SW480 (cell line): ENCODE data around the gene TRAF6.
"Not testable (repeated sequence)": the region's sequence is repeated elsewhere in the genome, so short reads cannot be mapped to it uniquely, and the experiment has no call there.

Experiments
- DNase-seq: peaks from one replicate; pipeline ENCODE4 v3.0.0-alpha.2; 2016; ENCODE audit warnings: low spot score

TRAF6 gene, protein sequence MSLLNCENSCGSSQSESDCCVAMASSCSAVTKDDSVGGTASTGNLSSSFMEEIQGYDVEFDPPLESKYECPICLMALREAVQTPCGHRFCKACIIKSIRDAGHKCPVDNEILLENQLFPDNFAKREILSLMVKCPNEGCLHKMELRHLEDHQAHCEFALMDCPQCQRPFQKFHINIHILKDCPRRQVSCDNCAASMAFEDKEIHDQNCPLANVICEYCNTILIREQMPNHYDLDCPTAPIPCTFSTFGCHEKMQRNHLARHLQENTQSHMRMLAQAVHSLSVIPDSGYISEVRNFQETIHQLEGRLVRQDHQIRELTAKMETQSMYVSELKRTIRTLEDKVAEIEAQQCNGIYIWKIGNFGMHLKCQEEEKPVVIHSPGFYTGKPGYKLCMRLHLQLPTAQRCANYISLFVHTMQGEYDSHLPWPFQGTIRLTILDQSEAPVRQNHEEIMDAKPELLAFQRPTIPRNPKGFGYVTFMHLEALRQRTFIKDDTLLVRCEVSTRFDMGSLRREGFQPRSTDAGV

DNA sequence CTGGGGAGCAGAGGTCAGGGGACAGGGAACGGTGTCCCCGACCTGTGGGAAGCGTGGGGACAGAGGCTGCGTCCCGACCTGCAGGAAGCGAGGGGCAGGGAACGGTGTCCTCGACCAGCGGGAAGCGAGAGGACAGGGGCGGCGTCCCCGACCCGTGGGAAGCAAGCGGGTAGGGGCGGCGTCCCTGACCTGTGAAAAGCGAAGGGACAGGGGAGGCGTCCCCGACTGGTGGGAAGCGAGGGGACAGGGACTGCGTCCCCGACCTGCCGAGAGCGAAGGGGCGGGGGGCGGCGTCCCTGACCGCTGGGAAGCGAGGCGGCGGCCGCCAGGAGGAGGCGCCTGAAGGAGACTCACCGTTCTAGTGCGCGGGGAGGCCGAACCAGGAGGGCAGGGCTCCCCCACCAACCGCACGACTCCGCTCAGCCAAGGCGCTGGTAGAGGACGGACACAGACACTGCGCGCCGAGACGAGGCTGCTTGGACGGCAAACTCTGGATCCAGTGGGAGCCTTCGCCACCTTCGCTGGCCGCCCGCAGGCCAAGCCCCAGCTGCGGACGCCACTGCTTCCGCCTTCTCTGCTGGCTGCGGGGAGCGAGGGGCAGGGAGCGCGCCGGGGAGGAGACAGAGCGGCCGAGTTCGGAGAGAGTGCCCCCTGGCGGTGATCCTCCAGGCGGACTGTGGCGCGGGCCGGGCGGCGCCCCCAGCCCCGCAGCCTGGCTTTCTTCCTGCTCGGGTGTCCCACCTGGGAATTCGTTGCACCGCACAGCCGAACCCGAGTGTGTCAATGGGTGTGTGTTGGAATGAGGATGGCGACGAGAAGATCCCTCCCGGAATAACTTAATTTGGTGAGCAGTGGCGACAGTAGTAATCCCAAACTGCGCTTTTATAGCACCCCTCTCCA, at the start of gene TRAF6:
TSS of gene TRAF6 (minus strand) at position 579 of the 900 bp plus-strand sequence. CDS start 8,757 bp downstream, outside the sequence.
- DNase-seq = peak; percentile 85

DNA sequence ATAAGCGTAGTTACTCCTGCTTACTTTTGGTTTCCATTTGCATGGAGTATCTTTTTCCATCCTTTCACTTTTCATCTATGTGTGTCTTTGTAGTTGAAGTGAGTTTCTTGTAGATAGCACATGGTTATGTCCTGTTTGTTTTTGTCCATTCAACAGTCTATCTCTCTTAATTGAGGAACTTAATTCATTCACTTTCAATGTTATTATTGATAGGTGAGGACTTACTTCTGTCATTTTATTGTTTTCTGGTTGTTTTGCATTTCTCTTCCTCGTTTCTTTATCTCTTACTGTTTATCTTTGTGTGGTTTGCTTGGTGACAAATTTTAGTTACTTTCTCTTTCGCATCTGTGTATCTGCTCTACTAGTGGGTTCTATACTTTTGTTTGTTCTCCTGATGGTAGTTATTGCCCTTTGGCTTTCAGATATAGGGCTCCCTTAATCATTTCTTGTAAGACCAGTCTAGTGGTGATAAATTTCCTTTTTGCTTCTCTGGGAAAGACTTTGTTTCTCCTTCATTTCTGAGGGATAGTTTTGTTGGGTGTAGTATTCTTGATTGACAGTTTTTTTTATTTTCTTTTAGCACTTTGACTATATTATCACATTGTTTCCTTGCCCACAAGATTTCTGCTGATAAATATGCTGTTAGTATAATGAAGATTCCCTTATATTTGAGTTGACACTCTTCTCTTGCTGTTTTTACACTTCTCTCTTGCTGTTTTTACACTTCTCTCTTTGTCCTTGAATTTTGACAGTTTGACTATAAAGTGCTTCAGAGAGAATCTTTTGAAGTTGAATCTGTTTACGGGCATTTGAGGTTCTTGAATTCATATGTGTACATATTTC, 48.7 kb upstream of the TRAF6 start:
- DNase-seq = no peak

DNA sequence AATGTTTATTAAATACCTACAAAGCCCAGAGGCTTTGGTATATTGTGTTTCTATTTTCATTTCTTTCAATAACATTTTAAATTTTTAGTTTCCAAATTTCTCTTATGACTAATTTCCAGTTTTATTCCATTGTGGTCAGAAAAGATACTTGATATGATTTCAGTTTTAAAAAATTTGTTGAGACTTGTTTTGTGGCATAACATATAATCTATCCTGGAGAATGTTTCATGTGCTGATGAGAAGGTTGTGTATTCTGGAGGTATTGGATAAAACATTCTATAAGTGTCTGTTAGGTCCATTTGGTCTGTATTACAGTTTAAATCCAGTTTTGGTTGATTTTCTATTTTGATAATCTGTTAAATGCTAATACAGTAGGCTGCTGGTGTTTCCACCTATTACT, 47.9 kb upstream of the TRAF6 start:
- DNase-seq = no peak

DNA sequence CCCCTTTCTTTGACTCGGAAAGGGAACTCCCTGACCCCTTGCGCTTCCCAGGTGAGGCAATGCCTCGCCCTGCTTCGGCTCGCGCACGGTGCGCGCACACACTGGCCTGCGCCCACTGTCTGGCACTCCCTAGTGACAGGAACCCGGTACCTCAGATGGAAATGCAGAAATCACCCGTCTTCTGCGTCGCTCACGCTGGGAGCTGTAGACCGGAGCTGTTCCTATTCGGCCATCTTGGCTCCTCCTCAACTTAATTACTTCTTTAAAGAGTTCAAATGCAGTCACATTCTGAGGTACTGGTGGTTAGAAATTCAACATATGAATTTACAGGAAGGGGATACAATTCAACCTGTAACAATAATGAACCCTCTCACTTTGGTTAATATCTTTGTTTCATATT, 47.3 kb upstream of the TRAF6 start:
- DNase-seq = not testable (repeated sequence)

DNA sequence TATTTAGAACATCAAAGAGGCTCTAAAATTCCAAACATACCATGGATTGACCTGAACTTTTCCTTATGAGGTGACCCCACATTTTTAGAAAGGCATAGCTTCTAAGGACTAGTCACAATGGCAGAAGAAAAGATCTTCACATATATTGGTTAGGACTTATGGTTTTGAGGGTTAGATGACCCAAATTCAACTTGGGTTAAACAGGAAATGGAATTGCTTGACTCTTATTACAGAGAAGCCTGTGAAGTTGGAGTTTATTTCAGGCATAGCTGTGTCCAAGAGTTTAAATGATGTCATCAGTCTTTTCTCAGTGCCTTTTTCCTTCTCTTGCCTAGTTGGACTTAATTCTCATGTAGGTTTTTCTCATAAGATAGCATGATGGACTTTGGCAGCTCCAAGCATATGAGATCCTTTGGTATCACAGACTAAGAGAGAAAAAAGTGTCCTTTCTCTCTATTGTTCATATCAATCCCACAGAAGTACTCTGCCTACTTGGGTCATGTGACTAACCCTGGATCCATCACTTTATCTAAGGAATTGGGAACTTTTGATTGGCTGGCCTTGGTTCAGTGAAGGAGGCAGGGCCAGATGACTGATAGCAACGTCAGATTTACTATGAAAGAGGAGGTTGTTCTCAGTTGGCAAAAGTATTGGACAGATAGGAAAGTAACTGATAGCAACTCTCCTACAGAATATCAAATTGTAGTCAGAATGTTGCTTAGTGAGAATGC, 40.5 kb upstream of the TRAF6 start:
- DNase-seq = peak; percentile 14

DNA sequence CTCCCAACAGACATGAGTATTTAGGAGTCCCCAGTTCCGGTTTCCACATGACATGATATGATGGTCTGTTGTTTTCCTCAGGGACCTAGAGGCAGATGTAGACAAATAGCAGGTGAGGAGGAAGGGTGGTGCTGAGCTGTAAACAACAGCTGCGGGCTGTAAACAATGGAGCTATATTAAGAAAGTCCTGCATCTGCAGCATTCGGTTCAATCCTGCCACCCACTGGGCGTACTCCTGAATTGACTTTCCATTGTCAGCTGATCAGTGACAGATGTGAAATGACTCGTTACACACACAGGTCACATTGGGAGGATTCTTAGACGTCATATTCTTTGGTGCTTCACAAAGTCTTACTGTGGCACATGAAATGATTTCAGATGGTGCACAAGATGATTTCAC, 30.9 kb upstream of the TRAF6 start:
- DNase-seq = peak; percentile 74

DNA sequence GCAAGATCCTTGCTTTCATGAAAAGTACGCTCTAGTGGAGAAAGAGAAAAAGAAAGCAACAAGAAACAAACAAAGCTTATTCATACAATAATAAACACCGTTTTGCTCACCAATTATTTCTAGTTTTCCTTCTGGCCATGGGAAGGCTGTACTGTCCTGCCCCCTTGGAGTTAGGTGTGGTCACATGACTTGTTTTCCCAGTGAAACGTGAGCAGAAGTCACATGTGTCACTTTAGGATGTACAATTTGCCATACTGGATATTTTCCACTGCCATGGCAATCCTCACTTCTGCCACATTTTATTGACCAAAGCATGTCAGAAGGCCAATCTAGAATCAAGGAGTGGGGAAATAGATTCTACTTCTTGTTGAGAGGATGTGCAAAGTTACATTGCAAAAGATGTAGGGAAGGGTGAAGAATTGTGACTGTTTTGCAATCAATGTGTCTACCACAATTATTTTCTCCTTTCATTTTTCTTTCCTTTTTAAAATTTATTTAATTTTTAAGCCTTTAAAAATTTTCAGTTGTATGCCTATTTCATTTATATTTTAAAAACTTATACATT, 24.3 kb upstream of the TRAF6 start:
- no peak for DNase-seq

DNA sequence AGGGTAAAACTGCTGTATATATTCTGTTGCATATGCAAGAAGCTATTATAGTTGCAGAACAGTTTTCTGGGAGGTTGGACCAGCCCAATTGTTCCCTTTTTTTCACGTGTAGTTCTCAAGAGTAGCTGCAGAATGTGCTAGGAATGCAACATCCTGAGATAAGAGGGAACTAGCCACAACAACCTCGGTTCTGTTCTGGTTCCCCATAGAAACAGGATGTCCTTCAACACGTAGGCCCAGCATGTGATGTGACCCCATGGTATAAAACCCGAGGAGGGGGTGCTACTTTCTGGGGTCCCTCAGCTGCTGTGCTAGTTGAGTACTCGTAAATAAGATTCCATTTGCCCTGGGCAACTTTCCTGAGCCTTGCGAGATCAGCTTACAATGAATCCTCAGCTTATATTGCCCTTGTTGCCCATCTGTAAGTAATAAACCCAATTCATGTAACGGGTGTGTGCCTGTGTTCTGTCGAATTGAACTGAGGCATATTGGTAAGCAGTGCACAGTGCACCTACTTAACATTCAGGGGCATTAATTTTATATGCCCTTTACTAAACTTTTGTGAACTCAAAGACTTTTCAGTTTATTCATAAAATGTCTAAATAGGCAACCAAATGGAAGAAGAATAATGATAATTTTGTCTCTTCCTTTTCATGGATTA, 23.0 kb upstream of the TRAF6 start:
- no peak for DNase-seq

DNA sequence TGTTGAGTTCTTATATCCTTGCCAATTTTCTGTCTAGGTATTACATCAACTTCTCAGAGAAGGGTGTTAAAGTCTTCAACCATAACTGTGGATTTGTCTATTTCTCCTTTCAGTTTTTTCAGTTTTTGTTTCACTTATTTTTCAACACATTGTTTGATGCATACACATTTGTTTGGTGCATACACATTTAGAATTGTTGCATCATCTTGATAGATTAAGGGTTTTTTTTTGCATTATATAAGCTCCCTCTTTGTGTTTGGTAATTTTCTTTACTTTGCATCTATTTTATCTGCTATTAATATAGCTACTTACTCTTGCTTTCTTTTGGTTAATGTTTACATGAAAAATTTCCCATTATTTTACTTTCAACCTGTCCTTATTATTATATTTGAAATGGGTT, 20.8 kb upstream of the TRAF6 start:
- no peak for DNase-seq

DNA sequence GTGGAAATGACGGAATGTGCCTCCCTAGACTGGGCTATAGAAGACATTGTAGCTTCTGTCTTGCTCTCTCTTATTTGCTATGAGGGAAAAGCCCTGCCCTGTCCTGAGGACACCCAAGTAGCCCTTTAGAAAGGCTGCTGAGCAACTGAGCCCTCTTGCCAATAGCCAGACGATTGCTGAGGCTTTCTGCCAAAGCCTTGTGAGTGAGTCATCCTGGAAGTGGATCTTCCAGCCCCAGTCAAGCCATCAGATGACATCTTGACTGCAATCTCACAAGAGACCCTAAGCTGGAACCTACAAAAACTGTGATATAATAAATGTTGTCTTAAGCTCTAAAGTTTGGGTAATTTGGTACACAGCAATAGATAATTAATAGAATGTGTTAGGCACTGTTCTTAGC, 3.9 kb upstream of the TRAF6 start:
- no peak for DNase-seq

DNA sequence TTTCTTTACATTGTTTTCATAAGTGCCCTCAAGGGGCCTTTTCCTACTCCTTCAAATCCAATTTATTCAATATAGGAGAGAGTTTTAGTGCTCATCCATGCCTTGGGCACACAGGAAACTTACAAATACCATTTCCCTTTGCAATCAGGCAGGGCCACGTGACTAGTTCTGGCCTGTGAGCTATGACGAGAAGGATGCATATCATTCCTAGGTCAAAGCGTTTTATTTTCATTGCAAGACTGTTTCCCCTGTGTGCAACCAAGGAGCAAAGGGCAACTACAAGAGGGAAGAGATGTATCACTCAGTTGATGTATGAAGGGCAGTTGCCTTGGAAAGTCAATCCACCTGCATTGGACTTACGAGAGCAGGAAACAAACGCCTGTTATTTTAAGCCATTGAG, 1.9 kb upstream of the TRAF6 start:
- no peak for DNase-seq

DNA sequence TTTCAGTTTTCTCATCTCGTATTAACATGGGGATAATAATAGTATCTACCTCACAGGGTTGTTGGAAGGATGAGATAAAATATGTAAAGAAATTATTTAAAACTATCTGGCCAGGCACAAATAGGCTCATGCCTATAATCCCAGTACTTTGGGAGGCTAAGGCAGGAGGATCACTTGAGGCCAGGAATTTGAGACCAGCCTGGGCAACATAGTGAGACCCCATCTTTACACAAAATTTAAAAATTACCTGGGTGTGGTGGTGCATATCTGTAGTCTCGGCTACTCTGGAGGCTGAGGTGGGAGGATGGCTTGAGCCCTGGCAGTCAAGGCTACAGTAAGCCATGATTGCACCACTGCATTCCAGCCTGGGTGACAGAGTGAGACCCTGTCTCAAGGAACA, 990 bp upstream of the TRAF6 start:
- DNase-seq = not testable (repeated sequence)

DNA sequence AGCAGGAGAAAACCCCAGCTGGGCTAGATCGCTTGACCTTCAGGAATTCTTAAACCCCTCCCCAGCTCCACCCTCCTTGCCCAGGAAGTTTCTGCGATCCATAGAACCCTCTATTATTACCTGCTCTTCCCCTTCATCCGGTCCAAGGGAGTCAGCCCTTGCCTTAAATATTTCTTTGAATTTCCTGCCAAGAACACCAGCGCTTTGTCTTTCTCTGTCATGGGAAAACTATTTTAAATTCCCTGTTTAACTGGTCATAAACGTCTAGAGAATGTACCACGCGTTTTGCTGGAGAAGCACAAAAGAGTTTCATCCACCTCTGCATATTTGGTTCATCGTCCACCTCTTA, 496 bp upstream of the TRAF6 start:
- peak; percentile 70 for DNase-seq

DNA sequence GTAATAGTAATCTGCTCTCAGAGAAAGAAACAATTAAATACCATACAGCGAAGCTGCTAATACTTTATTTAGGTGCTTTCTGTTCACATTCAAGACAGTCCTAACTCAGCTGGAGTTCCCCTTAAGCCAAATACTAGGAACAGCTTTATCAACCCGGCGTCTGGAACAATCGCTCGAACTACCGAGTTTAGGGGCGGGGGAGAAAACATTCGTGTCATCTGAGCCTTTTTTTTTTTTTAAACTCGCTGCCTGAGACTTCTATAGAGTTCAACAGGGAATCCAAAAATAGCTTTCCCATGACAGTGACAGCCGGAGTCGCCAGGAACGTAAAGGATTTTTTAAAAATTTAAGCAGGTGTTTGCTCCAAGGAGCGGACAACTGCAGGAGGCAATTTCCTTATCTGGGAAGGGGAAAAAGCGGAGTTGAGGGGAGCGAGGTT, 852 bp downstream of the TRAF6 start:
- peak; percentile 22 for DNase-seq

DNA sequence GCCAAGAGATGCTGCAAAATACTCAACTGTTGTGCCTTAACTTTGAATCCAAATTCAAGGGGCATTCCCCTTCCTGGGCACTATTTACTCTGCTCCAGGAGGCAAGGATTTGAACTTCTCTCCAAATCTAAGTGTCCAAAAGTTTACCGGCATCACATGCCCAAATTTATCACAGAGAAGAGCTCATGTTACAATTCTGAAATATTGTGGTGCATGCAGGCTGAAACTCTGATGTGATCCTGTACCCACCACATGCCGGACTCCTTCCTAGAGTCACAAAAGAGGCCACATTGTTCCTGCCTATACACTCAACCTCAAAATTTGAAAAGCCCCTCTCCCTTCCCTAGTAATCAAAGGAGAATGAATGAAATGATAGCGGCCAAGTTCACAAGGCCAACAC, 1.3 kb downstream of the TRAF6 start:
- no peak for DNase-seq

DNA sequence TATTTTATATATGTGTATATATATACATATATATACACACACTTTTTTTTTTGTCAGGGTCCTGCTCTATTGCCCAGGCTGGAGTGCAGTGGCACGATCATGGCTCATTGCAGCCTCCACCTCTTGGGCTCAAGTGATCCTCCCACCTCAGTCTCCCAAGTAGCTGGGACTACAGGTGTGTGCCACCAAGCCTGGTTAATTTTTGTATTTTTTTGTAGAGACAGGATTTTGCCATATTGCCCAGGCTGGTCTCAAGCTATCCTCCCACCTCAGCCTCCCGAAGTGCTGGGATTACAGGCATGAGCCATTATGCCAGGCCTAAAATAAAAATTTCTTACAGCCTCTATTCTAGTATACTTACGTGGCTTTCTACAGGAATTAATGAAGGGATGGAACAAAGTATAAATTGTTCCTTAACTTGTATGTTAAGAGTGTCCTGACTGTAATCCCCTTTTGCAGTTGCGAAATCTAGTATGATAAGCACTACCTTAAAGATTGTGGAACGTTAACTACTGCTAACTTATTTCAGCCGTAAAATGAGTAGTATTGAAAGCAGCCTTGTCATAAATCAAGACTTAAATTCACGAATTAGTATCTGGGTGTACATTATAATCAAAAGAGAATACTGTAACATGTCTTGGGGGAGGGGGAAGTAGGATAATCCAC, 2.1 kb downstream of the TRAF6 start:
- no peak for DNase-seq

DNA sequence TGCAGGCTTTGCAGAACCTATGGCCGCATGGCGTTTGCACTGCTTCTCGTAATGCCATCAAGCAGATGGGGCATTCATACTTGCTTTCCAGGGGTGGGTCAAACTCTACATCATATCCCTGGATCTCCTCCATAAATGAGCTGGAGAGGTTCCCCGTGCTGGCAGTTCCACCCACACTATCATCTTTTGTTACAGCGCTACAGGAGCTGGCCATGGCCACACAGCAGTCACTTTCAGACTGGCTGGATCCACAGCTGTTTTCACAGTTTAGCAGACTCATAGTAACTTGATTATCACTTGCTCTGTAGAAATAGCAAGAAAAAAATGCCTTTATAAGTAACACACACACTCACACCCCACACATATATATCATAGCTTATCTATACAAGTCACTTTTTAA, 8.8 kb downstream of the TRAF6 start:
- no peak for DNase-seq

DNA sequence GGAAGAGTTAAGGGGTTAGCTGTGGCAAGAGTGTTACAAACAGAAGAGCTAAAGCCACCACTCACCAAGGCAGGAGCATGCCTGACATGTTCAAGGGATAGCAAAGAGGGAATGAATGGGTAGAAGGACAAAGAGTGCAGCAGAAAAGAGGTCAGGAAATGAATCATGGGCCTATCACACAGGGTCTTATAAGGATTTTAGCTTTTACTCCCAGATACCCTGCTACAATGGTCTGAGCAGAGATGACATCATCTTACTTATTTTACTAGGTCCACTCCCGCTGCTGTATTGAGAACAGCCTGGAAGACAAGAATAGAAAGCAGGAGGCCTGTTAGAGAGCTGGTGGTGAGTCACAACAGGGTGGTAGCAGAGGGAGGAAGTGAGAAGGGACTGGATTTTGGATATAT, 9.8 kb downstream of the TRAF6 start:
- peak; percentile 69 for DNase-seq

DNA sequence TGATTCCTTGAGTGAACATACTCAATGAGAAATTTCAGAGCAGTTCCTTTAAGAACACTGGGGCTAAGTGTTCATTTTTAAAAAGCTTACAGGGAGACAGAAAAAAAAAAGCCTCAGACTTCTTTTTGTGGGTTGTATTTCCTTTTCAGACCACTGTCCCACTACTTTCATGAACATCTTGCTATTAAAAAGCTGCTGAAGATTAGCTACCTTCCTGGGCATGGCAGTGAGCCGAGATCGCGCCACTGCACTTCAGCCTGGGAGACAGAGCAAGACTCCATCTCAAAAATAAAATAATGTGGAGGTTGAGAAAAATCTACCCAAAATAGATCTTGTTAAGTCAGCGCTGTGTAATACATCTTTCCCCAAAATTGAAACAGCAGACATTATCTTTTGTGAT, 10.8 kb downstream of the TRAF6 start:
- DNase-seq = no peak

DNA sequence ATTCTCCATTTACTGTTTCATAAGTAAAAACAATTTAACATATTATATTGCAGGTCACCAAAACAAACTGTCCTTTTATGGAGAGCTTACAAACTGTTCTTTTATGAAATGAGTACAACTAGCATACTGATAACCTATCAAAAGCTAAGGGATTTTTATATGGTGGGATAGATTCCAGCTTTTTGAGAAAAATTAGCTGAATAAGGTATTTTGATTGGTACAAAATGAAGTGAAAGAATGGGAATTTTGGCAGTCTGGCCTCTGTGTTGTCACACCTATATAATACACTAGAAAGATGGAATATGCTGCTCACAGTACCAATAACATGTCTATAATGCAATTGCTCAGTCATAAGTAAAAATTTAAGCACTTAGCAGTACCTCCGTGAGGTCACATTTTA, 11.4 kb downstream of the TRAF6 start:
- no peak for DNase-seq
